Esophagus (tissue), 2 donors: Measurements from ENCODE around the gene UBALD1. TPM values are rescaled to one million over a fixed set of nuclear protein-coding genes. Genes with fewer than 3 reads are reported as not detected.

Source experiments
- H3K27ac ChIP-seq, 2 donors: one replicate each; pipeline ENCODE4 v1.5.1; 2013; ENCODE audit warnings: low read depth in 2 of 2, mild to moderate bottlenecking in 2 of 2, inconsistent platforms in 1 of 2, low read length in 1 of 2, moderate library complexity in 1 of 2
- H3K27me3 ChIP-seq, 2 donors: one replicate each; pipeline ENCODE4 v1.6.1; 2013; ENCODE audit warnings: low read length in 2 of 2, control low read depth in 1 of 2, mild to moderate bottlenecking in 1 of 2; ENCODE audit not compliant: insufficient read depth in 2 of 2, control insufficient read depth in 1 of 2
- H3K36me3 ChIP-seq, 2 donors: one replicate each; pipeline ENCODE4 v1.6.1; 2013; ENCODE audit warnings: low read length in 1 of 2; ENCODE audit not compliant: control insufficient read depth in 2 of 2, insufficient read depth in 2 of 2
- H3K4me1 ChIP-seq, 2 donors: one replicate each; pipeline ENCODE4 v1.6.1; 2013; ENCODE audit warnings: low read length in 1 of 2; ENCODE audit not compliant: control insufficient read depth in 2 of 2, insufficient read depth in 2 of 2
- H3K4me3 ChIP-seq, 2 donors: one replicate each; pipeline ENCODE4 v1.5.1; 2013; ENCODE audit warnings: low read length in 2 of 2, mild to moderate bottlenecking in 2 of 2, low read depth in 1 of 2, moderate library complexity in 1 of 2
- H3K9me3 ChIP-seq, 2 donors: one replicate each; pipeline ENCODE4 v1.6.1; 2013; ENCODE audit warnings: mild to moderate bottlenecking in 2 of 2, low read depth in 1 of 2, low read length in 1 of 2, moderate library complexity in 1 of 2; ENCODE audit not compliant: control insufficient read depth in 2 of 2, insufficient read depth in 1 of 2
- WGBS, 2 donors: extraction: QIAGEN DNeasy Blood & Tissue Kit; methylation state at CpG; one replicate each; pipeline ENCODE4 v1.1.7; 2013; 5-methylcytosine and 5-hydroxymethylcytosine counted together
- polyA plus RNA-seq, 2 donors: library from polyadenylated mRNA; stranded (reverse); fragments of 200-250 nt; gene quantifications; one replicate each; pipeline ENCODE4 v1.2.3, GENCODE V29; 2013
- donor health status: healthy with polysubstance abuse.
- donor health status: Bipolar disorder and iron deficiency.

The UBALD1 gene
- polyA plus RNA-seq, 2 donors = 18.6 to 34.7 TPM

- Histone ChIP-seq H3K9me3 (no peaks in the 10 kb centered on the region), H3K4me1 (peaks cover 6 to 10% of the 10 kb centered on the region in 2 donors), H3K36me3 (no peaks in the 10 kb centered on the region), H3K27me3 (no peaks in the 10 kb centered on the region), H3K4me3 (no peak overlapping the region), H3K27ac (no peak overlapping the region)
- 22 to 26% methylated on average over 18 of the region's 18 CpGs for WGBS, 2 donors
Measured at GRCh38 chr16:4601036-4601863, 13.4 kb downstream of the UBALD1 start.

GRCh38 chr16:4599545-4599944, 15.1 kb downstream of the UBALD1 start:
- H3K27ac ChIP-seq = no peak overlapping the region
- no peaks in the 10 kb centered on the region for H3K27me3 ChIP-seq
- H3K9me3 ChIP-seq = no peaks in the 10 kb centered on the region
- H3K36me3 ChIP-seq = no peaks in the 10 kb centered on the region
- peaks cover 6 to 10% of the 10 kb centered on the region in 2 donors for H3K4me1 ChIP-seq
- WGBS, 2 donors = 82 to 83% methylated on average over 8 of the region's 8 CpGs
- H3K4me3 ChIP-seq = no peak overlapping the region

GRCh38 chr16:4599037-4599436, 15.7 kb downstream of the UBALD1 start:
- 90 to 92% methylated on average over 10 of the region's 10 CpGs for WGBS, 2 donors
- H3K9me3 ChIP-seq = no peaks in the 10 kb centered on the region
- no peak overlapping the region for H3K4me3 ChIP-seq
- H3K27me3 ChIP-seq = no peaks in the 10 kb centered on the region
- no peaks in the 10 kb centered on the region for H3K36me3 ChIP-seq
- peaks cover 6 to 10% of the 10 kb centered on the region in 2 donors for H3K4me1 ChIP-seq
- H3K27ac ChIP-seq = no peak overlapping the region

- H3K36me3 ChIP-seq = no peaks in the 10 kb centered on the region
- H3K4me1 ChIP-seq = peaks cover 2 to 6% of the 10 kb centered on the region in 2 donors
Measured at GRCh38 chr16:4597174-4597573, 17.5 kb downstream of the UBALD1 start.

GRCh38 chr16:4594433-4595410, 20.0 kb downstream of the UBALD1 start:
- H3K27me3 ChIP-seq = no peaks in the 10 kb centered on the region
- no peaks in the 10 kb centered on the region for H3K36me3 ChIP-seq
- H3K9me3 ChIP-seq = no peaks in the 10 kb centered on the region
- H3K4me3 ChIP-seq = no peak overlapping the region
- H3K4me1 ChIP-seq = no peaks in the 10 kb centered on the region
- no peak overlapping the region for H3K27ac ChIP-seq
- 90 to 92% methylated on average over 38 of the region's 38 CpGs for WGBS, 2 donors

More at GRCh38 chr16:4597174-4597573, 17.5 kb downstream of the UBALD1 start:
- no peaks in the 10 kb centered on the region for H3K27me3 ChIP-seq
- H3K4me3 ChIP-seq = no peak overlapping the region
- H3K27ac ChIP-seq = no peak overlapping the region
- no peaks in the 10 kb centered on the region for H3K9me3 ChIP-seq
- 36 to 40% methylated on average over 9 of the region's 9 CpGs for WGBS, 2 donors

GRCh38 chr16:4593086-4593485, 21.6 kb downstream of the UBALD1 start:
- Histone ChIP-seq H3K27ac (no peak overlapping the region), H3K27me3 (no peaks in the 10 kb centered on the region), H3K36me3 (no peaks in the 10 kb centered on the region), H3K4me3 (no peak overlapping the region), H3K4me1 (no peaks in the 10 kb centered on the region), H3K9me3 (peaks cover 0 to 4% of the 10 kb centered on the region in 2 donors)
- 70 to 71% methylated on average over 16 of the region's 16 CpGs for WGBS, 2 donors

- Histone ChIP-seq H3K9me3 (peaks cover 0 to 6% of the 10 kb centered on the region in 2 donors), H3K27ac (no peak overlapping the region), H3K4me3 (no peak overlapping the region), H3K4me1 (no peaks in the 10 kb centered on the region), H3K36me3 (no peaks in the 10 kb centered on the region), H3K27me3 (no peaks in the 10 kb centered on the region)
- 85 to 87% methylated on average over 16 to 17 of the region's 17 CpGs for WGBS, 2 donors
Measured at GRCh38 chr16:4591706-4592470, 22.8 kb downstream of the UBALD1 start.

GRCh38 chr16:4591191-4591590, 23.5 kb downstream of the UBALD1 start:
- 67 to 73% methylated on average over 6 of the region's 6 CpGs for WGBS, 2 donors
- no peaks in the 10 kb centered on the region for H3K4me1 ChIP-seq

GRCh38 chr16:4588961-4589360, 25.7 kb downstream of the UBALD1 start:
- 94 to 95% methylated on average over 6 of the region's 6 CpGs for WGBS, 2 donors
- no peak overlapping the region for H3K27ac ChIP-seq
- peaks cover 0 to 6% of the 10 kb centered on the region in 2 donors for H3K9me3 ChIP-seq
- H3K36me3 ChIP-seq = no peaks in the 10 kb centered on the region
- no peak overlapping the region for H3K4me3 ChIP-seq
- no peaks in the 10 kb centered on the region for H3K4me1 ChIP-seq
- H3K27me3 ChIP-seq = no peaks in the 10 kb centered on the region

More at GRCh38 chr16:4591191-4591590, 23.5 kb downstream of the UBALD1 start:
- H3K36me3 ChIP-seq = no peaks in the 10 kb centered on the region
- H3K4me3 ChIP-seq = no peak overlapping the region
- no peaks in the 10 kb centered on the region for H3K27me3 ChIP-seq
- H3K27ac ChIP-seq = no peak overlapping the region
- peaks cover 0 to 6% of the 10 kb centered on the region in 2 donors for H3K9me3 ChIP-seq
